ENCODE measurements around the gene CIPC.

The CIPC gene

GRCh38 chr14:77097700-77098528, at the start of gene CIPC:
Gene CIPC (plus strand): TSS chr14:77098258. CDS start chr14:77105709, 7,451 bp downstream.
- FAIRE-seq = no peak
- TF ChIP-seq CTCF (IDR thresholded peaks at IDR 0.05; ENCODE audit: insufficient read depth, missing control alignments) = no peak
- DNase-seq (ENCODE audit: insufficient read length, low spot score) = peak; percentile 88

GRCh38 chr14:77051116-77051515, 46.9 kb upstream of the CIPC start:
- FAIRE-seq = no peak
- no peak for DNase-seq (ENCODE audit: insufficient read length, low spot score)
- TF ChIP-seq CTCF (IDR thresholded peaks at IDR 0.05; ENCODE audit: insufficient read depth, missing control alignments) = no peak

GRCh38 chr14:77052281-77053044, 45.6 kb upstream of the CIPC start:
- no peak for TF ChIP-seq CTCF (IDR thresholded peaks at IDR 0.05; ENCODE audit: insufficient read depth, missing control alignments)
- FAIRE-seq = no peak
- no peak for DNase-seq (ENCODE audit: insufficient read length, low spot score)

GRCh38 chr14:77053046-77053841, 44.8 kb upstream of the CIPC start:
- peak; percentile 65 for DNase-seq (ENCODE audit: insufficient read length, low spot score)
- peak; percentile 85 for TF ChIP-seq CTCF (IDR thresholded peaks at IDR 0.05; ENCODE audit: insufficient read depth, missing control alignments)
- FAIRE-seq = no peak

GRCh38 chr14:77055306-77055705, 42.8 kb upstream of the CIPC start:
- no peak for DNase-seq (ENCODE audit: insufficient read length, low spot score)
- FAIRE-seq = no peak
- TF ChIP-seq CTCF (IDR thresholded peaks at IDR 0.05; ENCODE audit: insufficient read depth, missing control alignments) = no peak

GRCh38 chr14:77055981-77056380, 42.1 kb upstream of the CIPC start:
- no peak for DNase-seq (ENCODE audit: insufficient read length, low spot score)
- FAIRE-seq = no peak
- no peak for TF ChIP-seq CTCF (IDR thresholded peaks at IDR 0.05; ENCODE audit: insufficient read depth, missing control alignments)
